GM19395 (cell line): ENCODE measurements around the gene AP2A1.
"Not testable (repeated sequence)": the region's sequence is repeated elsewhere in the genome, so short reads cannot be mapped to it uniquely, and the experiment has no call there.

ENCODE experiments used
- ATAC-seq: cut with Tn5 transposase; IDR thresholded peaks from one replicate; pipeline ENCODE4 v1.9.1; 2021; ENCODE audit warnings: mild to moderate bottlenecking, moderate library complexity; ENCODE audit not compliant: unreplicated experiment

Gene AP2A1

GRCh38 chr19:49766930-49767299, at the start of gene AP2A1:
Gene AP2A1, plus strand, starts transcription at chr19:49767001. Its CDS starts 133 bp downstream, at chr19:49767134.
- ATAC-seq = no peak

GRCh38 chr19:49718511-49718910, 48.3 kb upstream of the AP2A1 start:
- no peak for ATAC-seq

- no peak for ATAC-seq
Measured at GRCh38 chr19:49718991-49719390, 47.8 kb upstream of the AP2A1 start.

GRCh38 chr19:49719420-49719819, 47.4 kb upstream of the AP2A1 start:
- not testable (repeated sequence) for ATAC-seq

GRCh38 chr19:49727217-49728030, 39.4 kb upstream of the AP2A1 start:
- ATAC-seq = no peak

- ATAC-seq = no peak
Measured at GRCh38 chr19:49730166-49730565, 36.6 kb upstream of the AP2A1 start.

GRCh38 chr19:49738268-49738667, 28.5 kb upstream of the AP2A1 start:
- no peak for ATAC-seq

GRCh38 chr19:49739098-49739497, 27.7 kb upstream of the AP2A1 start:
- ATAC-seq = no peak

- no peak for ATAC-seq
Measured at GRCh38 chr19:49739933-49740332, 26.9 kb upstream of the AP2A1 start.

GRCh38 chr19:49741210-49741844, 25.5 kb upstream of the AP2A1 start:
- ATAC-seq = no peak

- ATAC-seq = no peak
Measured at GRCh38 chr19:49744946-49745381, 21.8 kb upstream of the AP2A1 start.

GRCh38 chr19:49746206-49746958, 20.4 kb upstream of the AP2A1 start:
- no peak for ATAC-seq

- no peak for ATAC-seq
Measured at GRCh38 chr19:49749055-49749716, 17.6 kb upstream of the AP2A1 start.

- ATAC-seq = no peak
Measured at GRCh38 chr19:49749771-49750170, 17.0 kb upstream of the AP2A1 start.

GRCh38 chr19:49752701-49753100, 14.1 kb upstream of the AP2A1 start:
- no peak for ATAC-seq

- ATAC-seq = no peak
Measured at GRCh38 chr19:49755956-49756355, 10.8 kb upstream of the AP2A1 start.

- ATAC-seq = no peak
Measured at GRCh38 chr19:49758292-49758691, 8.5 kb upstream of the AP2A1 start.

GRCh38 chr19:49761249-49761624, 5.6 kb upstream of the AP2A1 start:
- no peak for ATAC-seq

- ATAC-seq = no peak
Measured at GRCh38 chr19:49761625-49762311, 5.0 kb upstream of the AP2A1 start.

GRCh38 chr19:49763230-49763629, 3.6 kb upstream of the AP2A1 start, which contains the start of gene TSKS:
Gene TSKS, minus strand, starts transcription at chr19:49763306. Its CDS starts 59 bp downstream, at chr19:49763247.
- ATAC-seq = no peak
